IPS-20b (cell line): ENCODE measurements around the gene ITPR3.

Experiments
- H3K27ac ChIP-seq: one replicate; pipeline ENCODE4 v1.5.1; 2013; ENCODE audit warnings: low read length
- H3K27me3 ChIP-seq: 2 replicates; pipeline ENCODE4 v1.6.1; 2013; ENCODE audit warnings: mild to moderate bottlenecking, low read length, inconsistent platforms; ENCODE audit not compliant: insufficient read depth
- H3K36me3 ChIP-seq: 2 replicates; pipeline ENCODE4 v1.6.1; 2013; ENCODE audit warnings: low read depth, mild to moderate bottlenecking, inconsistent platforms, low read length, moderate library complexity; ENCODE audit not compliant: insufficient read depth
- H3K4me1 ChIP-seq: 2 replicates; pipeline ENCODE4 v1.6.1; 2013; ENCODE audit warnings: mild to moderate bottlenecking, control low read depth, inconsistent platforms, low read length, moderate library complexity; ENCODE audit not compliant: insufficient read depth
- H3K4me3 ChIP-seq: 2 replicates; pipeline ENCODE4 v1.5.1; 2013; ENCODE audit warnings: mild to moderate bottlenecking, low read length, inconsistent platforms
- H3K9ac ChIP-seq: 2 replicates; pipeline ENCODE4 v1.6.1; 2013; ENCODE audit warnings: low read depth, mild to moderate bottlenecking, inconsistent platforms, low read length, moderate library complexity
- H3K9me3 ChIP-seq: 2 replicates; pipeline ENCODE4 v1.6.1; 2013; ENCODE audit warnings: mild to moderate bottlenecking, low read depth, low read length, inconsistent platforms; ENCODE audit not compliant: insufficient read depth

ITPR3 gene

DNA sequence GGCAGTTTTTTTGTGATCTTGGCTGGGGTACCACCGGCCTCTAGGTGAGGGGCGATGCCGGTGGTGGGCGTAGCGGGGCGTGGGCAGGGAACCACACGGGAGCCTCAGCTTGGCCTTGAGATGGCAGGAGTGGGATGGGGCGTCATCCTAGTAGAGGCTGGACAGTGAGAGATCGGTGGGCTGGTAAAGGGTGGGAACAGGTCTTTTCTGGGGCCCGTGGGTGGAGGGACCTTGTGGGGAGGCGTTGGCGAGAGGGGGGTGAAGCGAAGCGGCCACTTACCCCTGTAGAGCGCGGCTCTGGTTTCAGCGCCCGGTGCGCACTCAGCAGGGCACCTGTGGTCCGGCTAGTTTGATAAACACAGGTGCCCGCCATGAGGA, 12.0 kb downstream of the ITPR3 start:
- peaks cover 31% of the 10 kb centered on the region for H3K4me1 ChIP-seq
- no peaks in the 10 kb centered on the region for H3K9me3 ChIP-seq
- no peaks in the 10 kb centered on the region for H3K36me3 ChIP-seq
- no peak overlapping the region for H3K27ac ChIP-seq
- H3K9ac ChIP-seq = no peak overlapping the region
- peak overlapping the region; percentile 69 for H3K4me3 ChIP-seq
- H3K27me3 ChIP-seq = peaks cover 21% of the 10 kb centered on the region

DNA sequence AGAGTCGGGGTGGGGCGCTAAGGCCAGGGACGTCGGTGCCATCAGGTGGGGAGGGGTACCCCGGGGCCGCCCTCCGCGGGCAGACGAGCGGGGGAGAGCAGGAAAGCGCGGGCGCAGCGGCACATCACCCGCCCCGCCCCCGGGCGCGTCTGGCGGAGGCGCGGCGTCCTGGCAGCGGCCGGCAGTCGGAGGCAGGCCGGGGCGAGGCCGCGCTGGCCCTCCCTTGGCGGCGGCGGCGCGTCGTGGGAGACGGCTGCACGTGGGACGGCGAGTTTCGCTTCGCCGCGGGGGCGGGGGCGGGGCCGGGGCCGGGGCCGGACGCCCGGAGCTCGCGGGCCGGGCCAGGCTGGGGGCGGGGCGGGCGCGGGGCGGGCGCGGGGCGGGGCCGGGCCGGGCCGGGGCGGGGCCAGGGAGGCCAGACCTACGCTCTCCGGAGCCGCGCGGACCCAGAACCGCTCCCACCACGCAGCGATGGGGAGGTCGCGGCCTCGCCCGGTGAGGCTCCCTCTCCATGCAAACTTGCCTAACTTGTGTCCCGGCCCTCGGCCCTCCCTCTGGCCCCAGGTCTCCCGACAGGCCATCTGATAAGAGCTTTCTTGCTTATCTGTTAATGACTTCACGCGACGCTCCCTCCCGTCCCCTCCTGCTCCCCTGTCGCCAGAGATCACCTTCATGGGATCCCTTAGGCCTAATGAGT, 12.5 kb downstream of the ITPR3 start:
- Histone ChIP-seq H3K36me3 (no peaks in the 10 kb centered on the region), H3K27ac (no peak overlapping the region)

DNA sequence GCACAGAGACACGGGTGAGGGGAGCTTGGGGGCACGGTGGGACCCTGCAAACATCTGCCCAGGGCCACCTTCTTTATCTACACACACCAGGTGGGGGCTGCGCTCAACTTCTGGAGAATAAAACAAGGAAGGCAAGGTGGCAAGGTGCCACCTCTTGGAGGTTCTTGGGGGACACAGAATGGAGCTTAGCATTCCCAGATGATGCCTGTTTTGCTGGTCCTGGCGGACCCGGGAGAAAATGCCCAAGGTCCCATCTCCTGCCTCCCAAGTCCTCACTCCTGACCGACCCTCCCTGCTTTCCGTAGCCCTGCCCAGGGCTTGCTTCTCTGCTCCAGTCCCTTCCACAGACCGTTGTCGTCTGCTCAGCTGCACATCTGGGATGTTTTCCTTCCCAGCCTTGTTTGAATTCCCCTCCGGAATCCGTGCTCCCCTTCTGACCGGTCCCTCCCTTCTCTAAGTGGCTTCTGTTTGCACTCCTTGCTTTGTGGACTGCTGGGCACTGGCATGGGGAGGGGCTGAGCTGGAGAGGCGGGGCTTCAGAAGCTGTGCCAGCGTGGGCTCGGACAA, 13.1 kb downstream of the ITPR3 start:
- H3K27ac ChIP-seq = no peak overlapping the region
- no peaks in the 10 kb centered on the region for H3K9me3 ChIP-seq
- peaks cover 21% of the 10 kb centered on the region for H3K27me3 ChIP-seq
- H3K4me3 ChIP-seq = peak overlapping the region; percentile 82
- peaks cover 31% of the 10 kb centered on the region for H3K4me1 ChIP-seq
- no peaks in the 10 kb centered on the region for H3K36me3 ChIP-seq
- H3K9ac ChIP-seq = peak overlapping the region; percentile 23; the same call in 1 of the 2 replicates

More for the DNA sequence above, 12.5 kb downstream of the ITPR3 start:
- H3K27me3 ChIP-seq = peaks cover 21% of the 10 kb centered on the region
- H3K9me3 ChIP-seq = no peaks in the 10 kb centered on the region
- H3K4me3 ChIP-seq = peak overlapping the region; percentile 82
- peak overlapping the region; percentile 23; the same call in 1 of the 2 replicates for H3K9ac ChIP-seq
- H3K4me1 ChIP-seq = peaks cover 31% of the 10 kb centered on the region

DNA sequence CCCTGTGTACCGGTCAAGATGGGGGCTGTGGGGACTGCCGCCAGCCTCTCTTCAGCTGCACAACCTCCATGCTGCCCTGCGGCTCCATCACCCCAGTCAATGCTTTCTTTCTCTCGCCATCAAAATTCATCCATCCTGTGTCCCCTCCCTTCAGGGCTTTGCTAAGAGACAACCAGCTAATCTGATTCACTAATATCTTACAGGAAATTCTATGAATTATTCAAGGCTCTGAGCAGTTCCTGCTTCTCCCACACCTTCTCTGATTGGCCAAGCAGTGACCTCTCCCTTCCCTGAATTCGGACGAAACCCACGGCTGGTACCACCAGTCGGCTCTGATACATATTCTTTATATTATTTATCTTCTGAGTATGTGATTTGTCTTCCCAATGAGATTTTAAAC, 13.8 kb downstream of the ITPR3 start:
- H3K27ac ChIP-seq = no peak overlapping the region
- no peaks in the 10 kb centered on the region for H3K9me3 ChIP-seq
- H3K4me1 ChIP-seq = peaks cover 31% of the 10 kb centered on the region
- H3K27me3 ChIP-seq = peaks cover 21% of the 10 kb centered on the region
- no peaks in the 10 kb centered on the region for H3K36me3 ChIP-seq
- H3K4me3 ChIP-seq = peak overlapping the region; percentile 82; the same call in 1 of the 2 replicates
- H3K9ac ChIP-seq = no peak overlapping the region

DNA sequence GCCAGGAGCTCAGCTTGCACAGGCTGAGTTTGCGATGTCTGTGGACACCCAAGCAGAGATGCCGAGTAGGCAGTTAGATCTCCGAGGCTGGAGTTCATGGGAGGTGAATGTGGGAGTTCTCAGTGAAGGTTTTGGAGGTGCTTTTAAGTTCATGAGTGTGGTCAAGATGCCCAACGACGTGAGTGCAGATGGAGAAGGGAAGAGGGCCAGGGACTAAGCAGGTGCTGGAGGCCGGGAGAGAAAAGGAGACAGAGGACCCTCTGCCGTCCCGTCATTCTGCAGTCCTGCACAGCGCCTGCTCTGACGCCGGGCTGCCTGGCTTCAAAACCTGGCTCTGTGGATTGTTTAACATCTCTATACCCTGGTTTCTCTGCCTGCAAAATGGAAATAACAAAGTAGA, 15.5 kb downstream of the ITPR3 start:
- Histone ChIP-seq H3K27me3 (peaks cover 21% of the 10 kb centered on the region), H3K9ac (0 out of 2 replicates have a peak overlapping the region, but pooled peaks have one; percentile 2), H3K4me1 (peaks cover 31% of the 10 kb centered on the region), H3K36me3 (no peaks in the 10 kb centered on the region), H3K27ac (no peak overlapping the region), H3K4me3 (no peak overlapping the region), H3K9me3 (no peaks in the 10 kb centered on the region)

DNA sequence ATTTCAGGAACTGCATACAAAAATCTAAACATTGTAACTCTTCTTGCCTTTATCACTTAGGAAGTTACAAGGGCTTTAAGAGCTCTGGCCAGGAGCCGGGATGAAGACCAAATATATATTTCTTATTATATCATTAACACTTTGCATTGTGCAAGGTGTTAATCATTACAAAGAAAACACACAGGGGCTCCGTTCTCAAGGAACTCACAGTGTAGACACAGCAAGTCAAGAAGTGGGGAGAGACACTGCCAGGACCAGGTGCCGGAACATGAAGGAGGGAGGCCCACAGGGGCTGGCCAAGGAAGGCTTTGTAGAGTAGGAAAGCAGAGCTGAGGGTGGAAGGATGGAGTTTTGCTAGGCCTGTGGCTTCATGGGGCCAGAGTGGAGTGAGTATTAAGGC, 17.4 kb downstream of the ITPR3 start:
- no peak overlapping the region for H3K4me3 ChIP-seq
- H3K9ac ChIP-seq = no peak overlapping the region
- H3K4me1 ChIP-seq = peaks cover 27% of the 10 kb centered on the region
- H3K9me3 ChIP-seq = no peaks in the 10 kb centered on the region
- H3K36me3 ChIP-seq = no peaks in the 10 kb centered on the region
- no peak overlapping the region for H3K27ac ChIP-seq
- H3K27me3 ChIP-seq = peaks cover 14% of the 10 kb centered on the region

DNA sequence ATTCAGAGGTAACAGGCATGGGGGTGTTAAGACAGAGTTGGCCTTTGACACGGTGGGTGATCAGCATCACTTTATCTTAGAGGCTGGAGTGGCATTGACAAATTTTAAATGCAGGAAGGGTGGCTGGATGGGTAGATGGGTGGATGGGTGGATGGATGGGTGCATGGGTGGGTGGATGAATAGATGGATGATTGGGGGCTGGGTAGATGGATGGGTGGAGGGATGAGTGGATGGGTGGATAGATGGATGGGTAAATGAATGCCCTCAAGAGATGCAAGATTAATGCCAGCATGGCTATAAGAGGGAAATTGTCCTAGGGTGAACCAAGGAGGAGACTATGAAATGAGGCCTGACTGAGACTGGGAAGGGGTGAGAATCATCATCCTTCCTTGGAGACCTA, 18.4 kb downstream of the ITPR3 start:
- Histone ChIP-seq H3K27me3 (peaks cover 7% of the 10 kb centered on the region; the same call in 1 of the 2 replicates), H3K27ac (no peak overlapping the region), H3K4me1 (peaks cover 20% of the 10 kb centered on the region), H3K9ac (no peak overlapping the region), H3K4me3 (no peak overlapping the region), H3K9me3 (no peaks in the 10 kb centered on the region), H3K36me3 (no peaks in the 10 kb centered on the region)

DNA sequence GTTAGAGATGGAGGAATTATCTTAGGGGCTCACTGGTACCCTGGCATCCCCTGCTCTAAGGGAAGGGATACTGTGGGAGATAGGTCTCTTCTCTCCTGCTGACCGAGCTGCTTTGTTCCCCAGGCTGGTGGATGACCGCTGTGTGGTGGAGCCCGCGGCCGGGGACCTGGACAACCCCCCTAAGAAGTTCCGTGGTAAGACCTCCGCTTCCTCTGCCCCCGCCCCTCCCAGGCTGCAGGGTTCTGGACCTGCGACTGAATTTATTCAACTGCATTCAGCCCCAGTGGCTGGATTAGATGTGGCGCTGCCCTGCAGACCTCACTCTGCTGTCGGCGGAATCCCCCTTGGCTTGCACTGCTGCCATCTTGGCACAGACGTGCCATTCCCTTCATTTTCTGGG, 19.2 kb downstream of the ITPR3 start:
- H3K27ac ChIP-seq = no peak overlapping the region

DNA sequence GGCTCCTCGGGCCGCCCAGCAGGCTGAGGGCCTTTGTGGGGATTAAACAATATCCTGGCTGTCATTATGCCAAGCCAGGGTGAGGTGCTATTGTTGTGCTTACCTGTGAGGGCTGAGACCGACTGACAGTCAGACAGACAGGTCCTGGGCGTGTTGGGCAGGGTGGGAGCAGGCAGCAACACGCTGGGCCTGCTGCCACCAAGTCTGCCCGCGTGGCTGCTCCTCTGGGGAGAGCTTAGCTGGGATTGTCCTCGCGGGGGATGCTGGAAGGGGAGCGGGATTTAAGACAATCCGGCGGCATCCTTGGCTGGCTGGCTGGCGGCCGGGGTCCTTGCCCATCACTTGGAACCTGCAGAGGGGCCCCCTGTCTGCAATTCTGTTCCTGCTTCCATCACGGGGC, 20.0 kb downstream of the ITPR3 start:
- H3K9ac ChIP-seq = no peak overlapping the region
- no peak overlapping the region for H3K4me3 ChIP-seq
- H3K9me3 ChIP-seq = no peaks in the 10 kb centered on the region
- H3K36me3 ChIP-seq = no peaks in the 10 kb centered on the region
- H3K27me3 ChIP-seq = no peaks in the 10 kb centered on the region
- H3K4me1 ChIP-seq = peaks cover 8% of the 10 kb centered on the region; the same call in 1 of the 2 replicates
- H3K27ac ChIP-seq = no peak overlapping the region

More for the DNA sequence above, 19.2 kb downstream of the ITPR3 start:
- H3K36me3 ChIP-seq = no peaks in the 10 kb centered on the region
- no peaks in the 10 kb centered on the region for H3K27me3 ChIP-seq
- no peaks in the 10 kb centered on the region for H3K9me3 ChIP-seq
- H3K9ac ChIP-seq = no peak overlapping the region
- no peak overlapping the region for H3K4me3 ChIP-seq
- peaks cover 12% of the 10 kb centered on the region; the same call in 1 of the 2 replicates for H3K4me1 ChIP-seq

DNA sequence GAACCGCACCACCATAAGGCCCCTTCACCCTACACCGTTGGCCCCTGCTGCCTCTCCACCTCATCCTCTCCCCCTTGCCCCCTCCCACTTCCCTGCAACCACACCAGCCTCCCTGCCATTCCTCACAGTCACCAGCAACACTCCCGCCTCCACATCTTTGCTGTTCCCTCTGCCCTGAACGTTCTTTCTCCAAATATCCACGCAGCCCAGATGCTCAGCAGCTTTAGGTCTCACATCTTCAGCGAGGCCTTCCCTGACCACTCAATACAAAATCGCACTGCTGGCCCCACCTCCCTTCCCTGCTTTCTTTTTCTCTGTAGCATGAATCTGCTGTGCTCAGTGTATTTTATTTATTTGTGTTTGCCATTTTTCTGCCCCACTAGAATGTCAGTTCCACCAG, 20.5 kb downstream of the ITPR3 start:
- peaks cover 5% of the 10 kb centered on the region; the same call in 1 of the 2 replicates for H3K4me1 ChIP-seq
- no peak overlapping the region for H3K27ac ChIP-seq
- H3K9me3 ChIP-seq = no peaks in the 10 kb centered on the region
- no peak overlapping the region for H3K4me3 ChIP-seq
- no peaks in the 10 kb centered on the region for H3K27me3 ChIP-seq
- no peak overlapping the region for H3K9ac ChIP-seq
- H3K36me3 ChIP-seq = no peaks in the 10 kb centered on the region

DNA sequence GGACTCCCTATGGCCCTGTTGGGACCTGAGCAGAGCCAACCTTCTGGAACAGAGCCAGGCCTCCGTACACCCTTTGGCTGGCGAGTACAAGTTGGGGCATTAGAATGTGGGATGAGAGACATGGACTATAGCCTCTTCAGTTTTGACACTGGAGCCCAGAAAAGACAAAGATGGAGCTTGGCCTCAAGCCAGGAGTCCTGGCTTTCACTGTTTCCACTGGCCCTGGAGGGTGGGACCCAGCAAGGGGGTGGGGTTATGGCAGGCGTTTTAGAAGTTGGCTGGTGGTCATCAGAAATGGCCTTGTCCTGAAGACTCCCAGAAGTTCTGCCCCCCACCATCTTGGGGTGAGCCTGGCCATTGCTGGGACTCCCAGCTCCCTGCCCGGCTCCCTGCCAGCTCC, 21.8 kb downstream of the ITPR3 start:
- no peaks in the 10 kb centered on the region for H3K36me3 ChIP-seq
- no peaks in the 10 kb centered on the region for H3K27me3 ChIP-seq
- H3K4me1 ChIP-seq = peaks cover 3% of the 10 kb centered on the region; the same call in 1 of the 2 replicates
- H3K27ac ChIP-seq = no peak overlapping the region
- no peak overlapping the region for H3K4me3 ChIP-seq
- H3K9ac ChIP-seq = no peak overlapping the region
- no peaks in the 10 kb centered on the region for H3K9me3 ChIP-seq

DNA sequence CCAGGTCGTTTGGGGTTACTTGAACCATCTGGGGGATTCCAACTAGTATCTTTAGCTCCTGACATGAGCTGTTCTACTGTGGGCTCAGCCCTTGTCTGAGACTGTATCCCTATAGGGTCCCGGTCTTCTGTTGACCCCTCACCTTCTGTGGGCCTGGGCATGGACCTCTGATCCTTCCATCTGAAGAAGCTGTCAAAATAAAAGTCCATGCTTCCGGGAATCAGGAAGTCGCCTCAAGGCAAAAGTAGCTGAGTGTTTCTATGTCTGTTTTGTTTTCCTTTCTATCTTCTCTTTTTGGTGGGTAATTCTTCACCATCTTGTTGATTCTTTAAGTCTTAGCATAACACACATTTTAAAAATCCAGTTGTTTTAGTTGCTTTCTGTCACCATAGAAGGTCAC, 30.3 kb downstream of the ITPR3 start:
- Histone ChIP-seq H3K27ac (no peak overlapping the region), H3K4me3 (no peak overlapping the region), H3K4me1 (peaks cover 5% of the 10 kb centered on the region; the same call in 1 of the 2 replicates), H3K9ac (no peak overlapping the region), H3K36me3 (peaks cover 4% of the 10 kb centered on the region; the same call in 1 of the 2 replicates), H3K9me3 (no peaks in the 10 kb centered on the region), H3K27me3 (no peaks in the 10 kb centered on the region)
